ENCODE data around the gene ETV4. TPM values are rescaled to one million over a fixed set of nuclear protein-coding genes. Genes with fewer than 3 reads are reported as not detected.
A peak's percentile ranks its signal among the peaks of the same experiment; 100 is the strongest.

ETV4 gene
- total RNA-seq, 3 donors from 2014 or later = 2.0 to 2.9 TPM; not detected in 1

GRCh38 chr17:43579566-43580140, 33.5 kb upstream of the ETV4 start:
- H3K27ac ChIP-seq = peak overlapping the region in 1 of 2 donors; percentile 79

DNA sequence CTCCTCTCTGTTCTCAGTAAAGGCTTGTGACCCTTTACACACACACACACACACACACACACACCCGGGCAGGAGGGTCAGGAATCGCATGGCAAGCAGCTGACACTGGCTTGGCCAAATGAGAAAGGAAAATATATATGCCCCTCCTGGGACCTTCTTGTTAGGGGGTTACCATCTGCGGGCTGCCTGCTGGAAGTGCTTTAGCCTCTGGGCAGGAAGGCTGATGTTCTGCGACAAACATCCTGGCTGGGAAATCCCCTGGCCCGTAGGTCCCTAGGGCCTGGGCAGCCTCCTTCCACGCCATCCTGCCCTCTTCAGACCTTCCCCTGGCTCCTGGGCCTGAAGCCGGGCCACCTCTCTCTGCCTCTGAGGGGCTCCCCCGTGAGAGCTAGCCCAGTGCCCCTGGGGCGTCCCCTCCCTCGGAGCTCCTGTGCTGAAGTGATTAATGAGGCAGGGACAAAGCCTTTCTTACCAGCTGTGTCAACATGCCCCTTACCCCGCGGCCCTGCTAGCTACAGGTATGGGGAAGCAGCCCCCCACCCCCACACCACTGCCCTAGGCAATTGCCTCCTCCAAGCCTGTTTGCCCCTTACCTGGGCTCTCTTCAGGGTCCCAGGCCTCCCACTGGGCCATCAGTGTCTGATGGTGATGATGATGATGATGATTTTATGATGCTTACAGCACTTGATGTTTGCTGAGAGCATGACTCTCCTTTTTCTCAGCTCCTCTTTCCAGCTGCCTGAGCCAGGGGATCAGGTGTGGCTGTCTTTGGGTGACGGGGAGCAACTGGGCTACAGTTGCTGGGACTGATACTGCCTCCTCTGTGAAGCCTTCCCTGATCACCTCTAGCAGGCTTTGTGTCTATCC, 32.8 kb upstream of the ETV4 start:
- Histone ChIP-seq H3K4me1 (peaks cover 0 to 4% of the 10 kb centered on the region in 2 donors), H3K27ac (peak overlapping the region in 1 of 2 donors; percentile 79), H3K4me3 (no peak overlapping the region), H3K9me3 (no peaks in the 10 kb centered on the region), H3K27me3 (no peaks in the 10 kb centered on the region), H3K36me3 (no peaks in the 10 kb centered on the region)
- no peak for TF ChIP-seq POLR2A (IDR thresholded peaks at IDR 0.05)
- no peak for TF ChIP-seq CTCF (IDR thresholded peaks at IDR 0.05)
- TF ChIP-seq POLR2AphosphoS5 (IDR thresholded peaks at IDR 0.05) = no peak
- no peak for DNase-seq (ENCODE audit: low spot score in 2 of 2)
- intact Hi-C loops (cut with DNase I; ENCODE audit: low total_unique reads) = no loop called here

More at GRCh38 chr17:43579566-43580140, 33.5 kb upstream of the ETV4 start:
- Histone ChIP-seq H3K36me3 (no peaks in the 10 kb centered on the region), H3K9me3 (no peaks in the 10 kb centered on the region), H3K27me3 (no peaks in the 10 kb centered on the region), H3K4me1 (peaks cover 0 to 4% of the 10 kb centered on the region in 2 donors), H3K4me3 (no peak overlapping the region)
- intact Hi-C loops (cut with DNase I; ENCODE audit: low total_unique reads) = no loop called here
- TF ChIP-seq POLR2AphosphoS5 (IDR thresholded peaks at IDR 0.05) = no peak
- no peak for TF ChIP-seq POLR2A (IDR thresholded peaks at IDR 0.05)
- TF ChIP-seq CTCF (IDR thresholded peaks at IDR 0.05) = no peak
- no peak for DNase-seq (ENCODE audit: low spot score in 2 of 2)

DNA sequence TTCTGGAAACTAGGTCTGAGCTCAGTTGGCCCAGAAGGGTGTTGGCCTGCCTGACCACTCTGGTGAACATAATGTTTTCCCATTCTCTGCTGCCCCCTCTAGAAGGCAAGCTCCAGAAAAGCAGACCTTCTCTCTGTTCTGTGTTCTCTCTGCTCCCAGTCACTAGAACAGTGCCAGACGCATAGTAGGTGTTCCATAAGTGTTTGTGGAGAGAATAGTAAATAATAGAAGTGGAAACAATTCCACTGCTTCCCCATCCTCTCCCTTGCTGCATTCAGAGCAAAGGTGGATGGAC, 32.2 kb upstream of the ETV4 start:
- peak overlapping the region in 1 of 2 donors; percentile 79 for H3K27ac ChIP-seq
- intact Hi-C loops (cut with DNase I; ENCODE audit: low total_unique reads) = no loop called here
- no peaks in the 10 kb centered on the region for H3K27me3 ChIP-seq

GRCh38 chr17:43577664-43578403, 31.7 kb upstream of the ETV4 start:
- no peaks in the 10 kb centered on the region for H3K36me3 ChIP-seq
- TF ChIP-seq POLR2A (IDR thresholded peaks at IDR 0.05) (no peak), POLR2AphosphoS5 (IDR thresholded peaks at IDR 0.05) (no peak), CTCF (IDR thresholded peaks at IDR 0.05) (no peak)
- H3K9me3 ChIP-seq = no peaks in the 10 kb centered on the region
- no peak overlapping the region for H3K4me3 ChIP-seq
- peaks cover 0 to 4% of the 10 kb centered on the region in 2 donors for H3K4me1 ChIP-seq
- no peak for DNase-seq (ENCODE audit: low spot score in 2 of 2)
- H3K27ac ChIP-seq = peak overlapping the region in 1 of 2 donors; percentile 79
- no peaks in the 10 kb centered on the region for H3K27me3 ChIP-seq
- intact Hi-C loops (cut with DNase I; ENCODE audit: low total_unique reads) = loop anchor here (1.0 kb wide), 1 partner anchor 95 kb away; no protein-coding TSS in a partner anchor

More for the DNA sequence above, 32.2 kb upstream of the ETV4 start:
- Histone ChIP-seq H3K9me3 (no peaks in the 10 kb centered on the region), H3K4me3 (no peak overlapping the region), H3K36me3 (no peaks in the 10 kb centered on the region), H3K4me1 (peaks cover 0 to 4% of the 10 kb centered on the region in 2 donors)
- DNase-seq (ENCODE audit: low spot score in 2 of 2) = no peak
- TF ChIP-seq POLR2A (IDR thresholded peaks at IDR 0.05) (no peak), CTCF (IDR thresholded peaks at IDR 0.05) (no peak), POLR2AphosphoS5 (IDR thresholded peaks at IDR 0.05) (no peak)

Measured in breast epithelium (tissue), 4 donors.